Measurements from ENCODE around the gene SOX6.

Gene SOX6

GRCh38 chr11:16114978-16115871 is 241.1 kb downstream of the SOX6 start:
- Histone ChIP-seq H3K9me3 (ENCODE audit: low read length) (no peaks in the 10 kb centered on the region), H3K9ac (ENCODE audit: low read length) (no peak overlapping the region), H3K4me3 (ENCODE audit: low read depth, low read length, poor library complexity, severe bottlenecking) (no peak overlapping the region), H4K20me1 (ENCODE audit: insufficient read depth, low read length) (no peaks in the 10 kb centered on the region), H3K36me3 (ENCODE audit: insufficient read depth, low read length) (no peaks in the 10 kb centered on the region), H3K27me3 (ENCODE audit: insufficient read depth, low read length) (no peaks in the 10 kb centered on the region), H2AFZ (ENCODE audit: low read length) (no peak overlapping the region), H3F3A (ENCODE audit: insufficient read depth, low read length) (no peaks in the 10 kb centered on the region), H3K9me2 (ENCODE audit: low read depth, low read length) (no peaks in the 10 kb centered on the region), H3K4me2 (ENCODE audit: low read length) (no peak overlapping the region), H3K4me1 (ENCODE audit: insufficient read depth, low read length, severe bottlenecking) (no peaks in the 10 kb centered on the region), H3K79me2 (ENCODE audit: insufficient read depth, low read length) (no peaks in the 10 kb centered on the region), H3K27ac (ENCODE audit: low read depth, low read length, poor library complexity, severe bottlenecking) (no peak overlapping the region)
- TF ChIP-seq EZH2 (IDR thresholded peaks at IDR 0.05; ENCODE audit: borderline replicate concordance, low read length) (no peak), CTCF (IDR thresholded peaks at IDR 0.05; ENCODE audit: low read length) (no peak)

- Histone ChIP-seq H3K9me2 (ENCODE audit: low read depth, low read length) (no peaks in the 10 kb centered on the region), H3K4me2 (ENCODE audit: low read length) (no peak overlapping the region), H3K27me3 (ENCODE audit: insufficient read depth, low read length) (no peaks in the 10 kb centered on the region), H3K36me3 (ENCODE audit: insufficient read depth, low read length) (no peaks in the 10 kb centered on the region), H3F3A (ENCODE audit: insufficient read depth, low read length) (no peaks in the 10 kb centered on the region), H3K4me1 (ENCODE audit: insufficient read depth, low read length, severe bottlenecking) (no peaks in the 10 kb centered on the region), H2AFZ (ENCODE audit: low read length) (no peak overlapping the region), H3K27ac (ENCODE audit: low read depth, low read length, poor library complexity, severe bottlenecking) (no peak overlapping the region), H3K4me3 (ENCODE audit: low read depth, low read length, poor library complexity, severe bottlenecking) (no peak overlapping the region), H3K9me3 (ENCODE audit: low read length) (no peaks in the 10 kb centered on the region), H4K20me1 (ENCODE audit: insufficient read depth, low read length) (no peaks in the 10 kb centered on the region), H3K9ac (ENCODE audit: low read length) (no peak overlapping the region), H3K79me2 (ENCODE audit: insufficient read depth, low read length) (no peaks in the 10 kb centered on the region)
- no peak for TF ChIP-seq EZH2 (IDR thresholded peaks at IDR 0.05; ENCODE audit: borderline replicate concordance, low read length)
These were observed 241.9 kb downstream of the SOX6 start for GRCh38 chr11:16114431-16114830.

- Histone ChIP-seq H3K79me2 (ENCODE audit: insufficient read depth, low read length) (no peaks in the 10 kb centered on the region), H3K27ac (ENCODE audit: low read depth, low read length, poor library complexity, severe bottlenecking) (no peak overlapping the region), H3K9ac (ENCODE audit: low read length) (no peak overlapping the region), H3K36me3 (ENCODE audit: insufficient read depth, low read length) (no peaks in the 10 kb centered on the region), H4K20me1 (ENCODE audit: insufficient read depth, low read length) (no peaks in the 10 kb centered on the region), H2AFZ (ENCODE audit: low read length) (no peak overlapping the region), H3K4me2 (ENCODE audit: low read length) (no peak overlapping the region), H3F3A (ENCODE audit: insufficient read depth, low read length) (no peaks in the 10 kb centered on the region), H3K4me3 (ENCODE audit: low read depth, low read length, poor library complexity, severe bottlenecking) (no peak overlapping the region), H3K9me2 (ENCODE audit: low read depth, low read length) (no peaks in the 10 kb centered on the region), H3K27me3 (ENCODE audit: insufficient read depth, low read length) (no peaks in the 10 kb centered on the region), H3K9me3 (ENCODE audit: low read length) (no peaks in the 10 kb centered on the region), H3K4me1 (ENCODE audit: insufficient read depth, low read length, severe bottlenecking) (no peaks in the 10 kb centered on the region)
- no peak for TF ChIP-seq CTCF (IDR thresholded peaks at IDR 0.05; ENCODE audit: low read length)
- no peak for TF ChIP-seq EZH2 (IDR thresholded peaks at IDR 0.05; ENCODE audit: borderline replicate concordance, low read length)
These were observed 244.7 kb downstream of the SOX6 start for GRCh38 chr11:16111690-16112089.
